H1 (cell line): ENCODE data around the gene IL36B. TPM values are rescaled to one million over a fixed set of nuclear protein-coding genes. Genes with fewer than 3 reads are reported as not detected.

Experiments
- CTCF ChIA-PET: fragments of 300-600 bp; sonication (Branson Sonifier 250); formaldehyde crosslinking; loops from one replicate; lab custom pipeline; 2021; ENCODE audit not compliant: partially characterized antibody; lab: Charles Lee
- POLR2A ChIA-PET: fragments of 300-600 bp; sonication (Branson Sonifier 250); formaldehyde crosslinking; loops from one replicate; lab custom pipeline; 2021; ENCODE audit warnings: inconsistent platforms; ENCODE audit not compliant: partially characterized antibody; lab: Charles Lee
- DNase-seq, 2 experiments: peaks; one replicate each; pipeline versions ENCODE4 v3.0.0 to v3.0.0-alpha.2; 2010 to 2022; ENCODE audit warnings: low spot score in 2 of 2, low read depth in 1 of 2, mixed read lengths in 1 of 2
- FAIRE-seq: peaks from 2 replicates; lab custom pipeline; 2011; peaks lifted over from hg19 to GRCh38; lab: Jason Lieb, UNC
- H2AFZ ChIP-seq: 2 replicates; pipeline ENCODE4 v1.8.1; 2012; ENCODE audit warnings: low read length, inconsistent platforms
- H2AK5ac ChIP-seq: 2 replicates; pipeline ENCODE4 v1.6.1; 2013; ENCODE audit warnings: low read depth, low read length
- H2BK120ac ChIP-seq: replicated peaks from 2 replicates; pipeline ENCODE3; 2013; ENCODE audit warnings: low read depth, low read length, inconsistent platforms
- H2BK12ac ChIP-seq: 2 replicates; pipeline ENCODE4 v1.6.1; 2013; ENCODE audit warnings: low read depth, low read length
- H2BK15ac ChIP-seq: 2 replicates; pipeline ENCODE4 v1.6.1; 2013; ENCODE audit warnings: low read length
- H2BK20ac ChIP-seq: 2 replicates; pipeline ENCODE4 v1.6.1; 2013; ENCODE audit warnings: low read length
- H2BK5ac ChIP-seq: 2 replicates; pipeline ENCODE4 v1.6.1; 2013; ENCODE audit warnings: low read depth, low read length
- H3K14ac ChIP-seq: 2 replicates; pipeline ENCODE4 v1.6.1; 2013; ENCODE audit warnings: inconsistent platforms; ENCODE audit not compliant: insufficient read length
- H3K18ac ChIP-seq: 2 replicates; pipeline ENCODE4 v1.6.1; 2013; ENCODE audit warnings: low read length; ENCODE audit errors: extremely low read depth
- H3K23ac ChIP-seq: 2 replicates; pipeline ENCODE4 v1.6.1; 2013; ENCODE audit warnings: inconsistent platforms; ENCODE audit not compliant: insufficient read length
- H3K23me2 ChIP-seq: 2 replicates; pipeline ENCODE4 v1.6.1; 2013; ENCODE audit warnings: low read depth, low read length
- H3K27ac ChIP-seq: 2 replicates; pipeline ENCODE4 v1.6.1; 2011; ENCODE audit warnings: low read depth, low read length, inconsistent platforms
- H3K27me3 ChIP-seq, 4 experiments: replicated peaks in 1 of 4; 1 replicate in 1 of 4; 2 replicates in 3 of 4; pipeline versions ENCODE4 v1.6.1 to v1.8.1; 2011 to 2013; ENCODE audit warnings: low read length in 3 of 4, mild to moderate bottlenecking in 3 of 4, inconsistent platforms in 2 of 4, mixed read lengths in 2 of 4, moderate library complexity in 1 of 4; ENCODE audit not compliant: control insufficient read depth in 3 of 4, insufficient read depth in 3 of 4; ENCODE audit errors: extremely low read depth in 1 of 4
- H3K36me3 ChIP-seq, 4 experiments: 2 replicates each; pipeline versions ENCODE4 v1.6.1 to v1.8.1; 2011 to 2013; ENCODE audit warnings: mild to moderate bottlenecking in 4 of 4, low read length in 3 of 4, moderate library complexity in 2 of 4, control low read depth in 1 of 4, inconsistent platforms in 1 of 4; ENCODE audit not compliant: insufficient read depth in 4 of 4, control insufficient read depth in 2 of 4
- H3K4ac ChIP-seq: replicated peaks from 2 replicates; pipeline ENCODE3; 2013; ENCODE audit warnings: low read length, low read depth, mixed read lengths, inconsistent platforms; ENCODE audit not compliant: insufficient read length
- H3K4me1 ChIP-seq, 4 experiments: replicated peaks in 1 of 4; 1 replicate in 1 of 4; 2 replicates in 3 of 4; pipeline versions ENCODE4 v1.6.1 to v1.8.1; 2011 to 2013; ENCODE audit warnings: low read length in 3 of 4, inconsistent platforms in 2 of 4, mixed read lengths in 1 of 4; ENCODE audit not compliant: insufficient read depth in 4 of 4, control insufficient read depth in 3 of 4
- H3K4me2 ChIP-seq, 2 experiments: 2 replicates each; pipeline versions ENCODE4 v1.6.1 to v1.8.1; 2011 to 2013; ENCODE audit warnings: low read depth in 2 of 2, low read length in 2 of 2, control low read depth in 1 of 2, inconsistent platforms in 1 of 2, mild to moderate bottlenecking in 1 of 2; ENCODE audit not compliant: insufficient read depth in 1 of 2
- H3K4me3 ChIP-seq, 4 experiments: fragments of 200-600, 300-600 bp in 1 of 4; sonication (generic), shearing (Covaris generic), sonication (Bioruptor Twin) in 1 of 4; 2 replicates each; pipeline versions ENCODE4 v1.5.1 to v1.8.1; 2011 to 2016; ENCODE audit warnings: low read length in 4 of 4, low read depth in 3 of 4, control low read depth in 2 of 4, inconsistent platforms in 2 of 4, mild to moderate bottlenecking in 2 of 4, mixed read lengths in 1 of 4, moderate library complexity in 1 of 4; ENCODE audit not compliant: insufficient read depth in 2 of 4; ENCODE audit errors: extremely low read depth in 1 of 4
- H3K56ac ChIP-seq: replicated peaks from 2 replicates; pipeline ENCODE3; 2013; ENCODE audit warnings: low read depth, mild to moderate bottlenecking, mixed read lengths, low read length, inconsistent platforms; ENCODE audit not compliant: insufficient read length
- H3K79me1 ChIP-seq: 2 replicates; pipeline ENCODE4 v1.6.1; 2013; ENCODE audit warnings: low read depth, low read length, control low read depth
- H3K79me2 ChIP-seq, 2 experiments: 2 replicates each; pipeline versions ENCODE4 v1.6.1 to v1.8.1; 2012 to 2013; ENCODE audit warnings: low read length in 2 of 2, mild to moderate bottlenecking in 2 of 2, inconsistent platforms in 1 of 2; ENCODE audit not compliant: insufficient read depth in 2 of 2, control insufficient read depth in 1 of 2
- H3K9ac ChIP-seq, 4 experiments: replicated peaks in 1 of 4; 1 replicate in 1 of 4; 2 replicates in 3 of 4; pipeline versions ENCODE4 v1.6.1 to v1.8.1; 2011 to 2013; ENCODE audit warnings: low read depth in 3 of 4, low read length in 3 of 4, control low read depth in 2 of 4, mild to moderate bottlenecking in 2 of 4, moderate library complexity in 2 of 4, inconsistent platforms in 1 of 4; ENCODE audit errors: extremely low read depth in 1 of 4
- H3K9me3 ChIP-seq, 2 experiments: 2 replicates each; pipeline versions ENCODE4 v1.6.1 to v1.8.1; 2012 to 2013; ENCODE audit warnings: mild to moderate bottlenecking in 2 of 2, moderate library complexity in 2 of 2, control low read depth in 1 of 2, inconsistent platforms in 1 of 2, low read depth in 1 of 2, low read length in 1 of 2, mixed read lengths in 1 of 2; ENCODE audit not compliant: insufficient read depth in 2 of 2
- H4K20me1 ChIP-seq, 2 experiments: replicated peaks in 1 of 2; 2 replicates each; pipeline versions ENCODE3 to v1.8.1; 2011 to 2013; ENCODE audit warnings: inconsistent platforms in 2 of 2, low read length in 2 of 2, mild to moderate bottlenecking in 1 of 2; ENCODE audit not compliant: insufficient read depth in 2 of 2, control insufficient read depth in 1 of 2
- H4K5ac ChIP-seq: 2 replicates; pipeline ENCODE4 v1.6.1; 2013; ENCODE audit warnings: low read length, low read depth, mixed read lengths, inconsistent platforms; ENCODE audit not compliant: insufficient read length
- H4K8ac ChIP-seq: 2 replicates; pipeline ENCODE4 v1.8.0; 2013; ENCODE audit warnings: mild to moderate bottlenecking, moderate library complexity, low read length, inconsistent platforms; ENCODE audit not compliant: insufficient read depth; ENCODE audit errors: extremely low read depth
- H4K91ac ChIP-seq: replicated peaks from 2 replicates; pipeline ENCODE3; 2013; ENCODE audit warnings: low read length, mixed read lengths, inconsistent platforms; ENCODE audit not compliant: insufficient read length
- FOSL1 ChIP-seq: IDR thresholded peaks from 2 replicates; pipeline ENCODE4 v1.6.1; 2011; ENCODE audit warnings: mild to moderate bottlenecking, low read depth, low read length, moderate library complexity; ENCODE audit not compliant: insufficient read depth
- SIN3A ChIP-seq, 2 experiments: IDR thresholded peaks in 1 of 2; conservative IDR thresholded peaks in 1 of 2; 2 replicates each; pipeline ENCODE4 v1.6.1; 2011 to 2012; ENCODE audit warnings: low read length in 2 of 2, improper control_type of control experiment in 1 of 2, low read depth in 1 of 2, mild to moderate bottlenecking in 1 of 2
- SP1 ChIP-seq: IDR thresholded peaks from 2 replicates; pipeline ENCODE4 v1.6.1; 2011; ENCODE audit warnings: low read depth, low read length
- WGBS, 2 experiments: shearing (Covaris generic) in 1 of 2; methylation state at CpG; one replicate each; pipeline versions ENCODE4 v1.1.6 to v1.1.7; 2013 to 2015; ENCODE audit warnings: low lambda C conversion rate in 2 of 2, mixed read lengths in 2 of 2, inconsistent platforms in 1 of 2, low coverage in 1 of 2, missing lambda C conversion rate in 1 of 2; ENCODE audit not compliant: insufficient replicate concordance in 2 of 2, insufficient coverage in 1 of 2, insufficient read length in 1 of 2; ENCODE audit errors: extremely low coverage in 1 of 2, missing lambda C conversion rate in 1 of 2; 5-methylcytosine and 5-hydroxymethylcytosine counted together
- polyA plus RNA-seq, 7 experiments: library from polyadenylated mRNA; depleted of rRNA in 3 of 7; stranded (reverse) in 5 of 7; unstranded in 2 of 7; fragments of >200 nt in 5 of 7; fragments of 200-250 nt in 2 of 7; gene quantifications; 1 replicate in 5 of 7; 2 replicates in 1 of 7; 4 replicates in 1 of 7; pipeline versions ENCODE4 v1.2.1 to v1.2.3, GENCODE V29; 2011 to 2013; ENCODE audit warnings: missing spikeins in 2 of 7, mixed read lengths in 2 of 7
- total RNA-seq: library from RNA; stranded (reverse); fragmentation: NEBNext Ultra II Directional; extraction: Animal tissue kit (Norgen Biotek cat#: 25700); gene quantifications from 2 replicates; pipeline ENCODE4 v1.2.1, GENCODE V29; 2021

Gene IL36B
- total and polyA plus RNA-seq, 2 of the 8 experiments (the other 6 are each of a cell fraction or from before 2014, with no cell fraction given): not detected

- H3K4me3 ChIP-seq: no peak overlapping the region
- no peak overlapping the region for H3K18ac ChIP-seq
- no peak overlapping the region for H3K4me2 ChIP-seq
- DNase-seq (no peak), FAIRE-seq (no peak)
- POLR2A ChIA-PET: no interaction called here
- H3K14ac ChIP-seq: no peak overlapping the region
- no peak overlapping the region for H2BK20ac ChIP-seq
- H3K27ac ChIP-seq: no peak overlapping the region
- CTCF ChIA-PET: interaction anchor here (1.0 to 1.5 kb wide), 3 partner anchors 8 to 131 kb away, joined by 3 to 4 read pairs (median 3); no protein-coding TSS in a partner anchor
- no peaks in the 10 kb centered on the region for H3K9me3 ChIP-seq
- no peak overlapping the region for H3K9ac ChIP-seq
- no peak overlapping the region for H3K4ac ChIP-seq
- no peaks in the 10 kb centered on the region for H4K20me1 ChIP-seq
- no peak overlapping the region for H4K8ac ChIP-seq
- no peak overlapping the region for H3K23ac ChIP-seq
- H2BK15ac ChIP-seq: no peak overlapping the region
- H2AFZ ChIP-seq: no peak overlapping the region
- no peak overlapping the region for H4K5ac ChIP-seq
- H3K23me2 ChIP-seq: no peaks in the 10 kb centered on the region
- no peak overlapping the region for H2AK5ac ChIP-seq
- no peak overlapping the region for H2BK120ac ChIP-seq
- H3K36me3 ChIP-seq: no peaks in the 10 kb centered on the region
- no peak overlapping the region for H2BK5ac ChIP-seq
- H3K79me2 ChIP-seq: no peaks in the 10 kb centered on the region
- H4K91ac ChIP-seq: no peak overlapping the region
- H3K27me3 ChIP-seq: no peaks in the 10 kb centered on the region
- H2BK12ac ChIP-seq: no peak overlapping the region
- H3K4me1 ChIP-seq: no peaks in the 10 kb centered on the region
- WGBS, 2 experiments: 62% methylated on average over 3 of the region's 3 CpGs; no CpG with 5 or more reads in 1 of the 2 experiments
- no peaks in the 10 kb centered on the region for H3K79me1 ChIP-seq
- no peak overlapping the region for H3K56ac ChIP-seq
- TF ChIP-seq SIN3A (conservative IDR thresholded peaks at IDR 0.05 in 1 of 2, IDR thresholded peaks at IDR 0.05 in 1 of 2; ENCODE audit: low read depth in 1 of 2, low read length in 2 of 2) (no peak), SP1 (no peak), FOSL1 (no peak)
Observed at GRCh38 chr2:113073325-113073834, 20.7 kb upstream of the IL36B start.
